Thyroid gland (tissue), 4 donors: ENCODE measurements around the gene SCAP.

Experiments
- POLR2A ChIP-seq, 2 donors: fragments of 450-650 bp; IDR thresholded peaks; one replicate each; pipeline ENCODE4 v1.6.1; 2017; ENCODE audit warnings: antibody characterized with exemption in 2 of 2, mild to moderate bottlenecking in 2 of 2, moderate library complexity in 1 of 2
- TF ChIP-seq, protein P1 (sequence below), 6 experiments: fragments of 200-600 bp in 3 of 6; fragments of 450-650 bp in 3 of 6; sonication (generic) in 3 of 6; IDR thresholded peaks; one replicate each; pipeline ENCODE4 v1.5.1; 2016 to 2019; ENCODE audit warnings: antibody characterized with exemption in 6 of 6, mild to moderate bottlenecking in 2 of 6, inconsistent platforms in 1 of 6, moderate library complexity in 1 of 6

GRCh38 chr3:47412453-47412756 lies 63.3 kb downstream of the SCAP start:
- TF ChIP-seq POLR2A (IDR thresholded peaks at IDR 0.05): no peak
- TF ChIP-seq, protein P1, sequence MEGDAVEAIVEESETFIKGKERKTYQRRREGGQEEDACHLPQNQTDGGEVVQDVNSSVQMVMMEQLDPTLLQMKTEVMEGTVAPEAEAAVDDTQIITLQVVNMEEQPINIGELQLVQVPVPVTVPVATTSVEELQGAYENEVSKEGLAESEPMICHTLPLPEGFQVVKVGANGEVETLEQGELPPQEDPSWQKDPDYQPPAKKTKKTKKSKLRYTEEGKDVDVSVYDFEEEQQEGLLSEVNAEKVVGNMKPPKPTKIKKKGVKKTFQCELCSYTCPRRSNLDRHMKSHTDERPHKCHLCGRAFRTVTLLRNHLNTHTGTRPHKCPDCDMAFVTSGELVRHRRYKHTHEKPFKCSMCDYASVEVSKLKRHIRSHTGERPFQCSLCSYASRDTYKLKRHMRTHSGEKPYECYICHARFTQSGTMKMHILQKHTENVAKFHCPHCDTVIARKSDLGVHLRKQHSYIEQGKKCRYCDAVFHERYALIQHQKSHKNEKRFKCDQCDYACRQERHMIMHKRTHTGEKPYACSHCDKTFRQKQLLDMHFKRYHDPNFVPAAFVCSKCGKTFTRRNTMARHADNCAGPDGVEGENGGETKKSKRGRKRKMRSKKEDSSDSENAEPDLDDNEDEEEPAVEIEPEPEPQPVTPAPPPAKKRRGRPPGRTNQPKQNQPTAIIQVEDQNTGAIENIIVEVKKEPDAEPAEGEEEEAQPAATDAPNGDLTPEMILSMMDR (IDR thresholded peaks at IDR 0.05): no peak
